HG02623 (cell line): ENCODE measurements around the gene ZNHIT6.

Experiments
- ATAC-seq: cut with Tn5 transposase; IDR thresholded peaks from one replicate; pipeline ENCODE4 v1.9.1; 2021; ENCODE audit warnings: moderate library complexity; ENCODE audit not compliant: unreplicated experiment

Gene ZNHIT6

DNA sequence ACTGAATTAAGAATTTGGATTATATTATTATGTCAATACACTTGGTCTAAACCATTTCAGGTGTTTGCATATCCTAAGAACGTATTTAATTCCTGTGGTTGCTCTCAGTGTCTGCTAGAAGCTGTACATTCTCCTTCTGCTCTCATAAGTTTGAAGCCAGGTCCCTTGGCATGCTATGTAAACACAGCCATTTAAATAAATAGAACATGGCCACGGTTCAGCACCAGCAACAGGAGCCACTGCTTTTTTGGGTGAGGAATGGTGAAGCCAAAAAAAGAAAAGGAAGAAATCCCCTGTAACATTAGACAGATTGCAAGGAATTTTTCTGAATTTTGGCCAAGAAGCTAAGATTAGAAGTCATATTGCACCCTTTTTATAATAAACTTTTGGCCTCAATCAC, 108.6 kb downstream of the ZNHIT6 start:
- no peak for ATAC-seq
